Neuron (in vitro differentiated cells): Measurements from ENCODE around the gene GPC5.
A peak's percentile ranks its signal among the peaks of the same experiment; 100 is the strongest.

Source experiments
- H2AFZ ChIP-seq: one replicate; pipeline ENCODE4 v1.6.1; 2013; ENCODE audit warnings: low read depth, mild to moderate bottlenecking, inconsistent platforms, low read length, moderate library complexity
- H3K27me3 ChIP-seq: one replicate; pipeline ENCODE4 v1.6.1; 2013; ENCODE audit warnings: low read length; ENCODE audit not compliant: insufficient read depth
- H3K36me3 ChIP-seq: one replicate; pipeline ENCODE4 v1.6.1; 2013; ENCODE audit warnings: low read length; ENCODE audit not compliant: insufficient read depth
- H3K4me1 ChIP-seq: one replicate; pipeline ENCODE4 v1.6.1; 2013; ENCODE audit warnings: low read length; ENCODE audit not compliant: insufficient read depth
- H3K4me3 ChIP-seq: 2 replicates; pipeline ENCODE4 v1.5.1; 2013; ENCODE audit warnings: mild to moderate bottlenecking, low read length, moderate library complexity
- H3K9me3 ChIP-seq: one replicate; pipeline ENCODE4 v1.6.1; 2013; ENCODE audit warnings: low read length

GPC5 gene

DNA sequence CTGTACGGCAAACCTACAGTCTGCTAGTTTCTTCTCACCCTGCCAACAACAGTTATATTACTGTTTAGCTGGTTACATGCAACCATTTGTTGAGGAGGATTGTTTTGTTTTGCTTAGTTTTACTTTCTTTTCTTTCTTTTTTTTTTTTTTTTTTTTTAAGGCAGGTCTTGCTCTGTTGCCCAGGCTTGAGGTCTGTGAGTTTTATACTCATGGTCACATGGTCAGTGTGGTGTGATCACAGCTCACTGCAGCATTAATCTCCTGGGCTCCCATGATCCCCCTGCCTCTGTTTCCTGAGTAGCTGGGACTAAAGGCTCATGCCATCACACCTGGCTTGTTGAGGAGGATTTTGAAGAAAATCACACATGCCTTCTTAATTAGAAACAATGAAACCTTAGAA, 505.6 kb downstream of the GPC5 start:
- H3K36me3 ChIP-seq: no peaks in the 10 kb centered on the region
- no peaks in the 10 kb centered on the region for H3K27me3 ChIP-seq
- no peaks in the 10 kb centered on the region for H3K9me3 ChIP-seq
- no peaks in the 10 kb centered on the region for H3K4me1 ChIP-seq
- no peak overlapping the region for H3K4me3 ChIP-seq
- H2AFZ ChIP-seq: no peak overlapping the region

GRCh38 chr13:91904597-91904996, 506.2 kb downstream of the GPC5 start:
- H2AFZ ChIP-seq: no peak overlapping the region
- no peaks in the 10 kb centered on the region for H3K9me3 ChIP-seq
- H3K27me3 ChIP-seq: no peaks in the 10 kb centered on the region
- H3K4me3 ChIP-seq: no peak overlapping the region
- no peaks in the 10 kb centered on the region for H3K4me1 ChIP-seq
- H3K36me3 ChIP-seq: no peaks in the 10 kb centered on the region

DNA sequence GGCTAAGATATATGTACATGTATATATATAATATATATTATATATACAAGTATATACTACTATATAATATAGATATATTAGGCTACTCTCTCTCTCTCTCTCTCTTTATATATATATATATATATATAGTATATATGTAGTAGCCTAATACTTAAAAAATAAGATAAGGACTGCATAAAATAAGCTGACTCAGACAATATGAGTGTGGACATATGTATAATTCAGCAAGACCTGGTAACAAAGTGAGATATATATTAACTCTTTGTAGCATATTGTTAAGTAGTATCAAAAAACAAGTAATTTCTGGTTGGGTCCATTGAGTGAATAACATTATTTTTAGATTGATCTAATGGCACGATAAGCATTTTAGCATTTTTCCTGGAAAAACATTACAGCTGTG, 509.0 kb downstream of the GPC5 start:
- Histone ChIP-seq H2AFZ (no peak overlapping the region), H3K9me3 (no peaks in the 10 kb centered on the region), H3K4me3 (no peak overlapping the region), H3K36me3 (no peaks in the 10 kb centered on the region), H3K27me3 (no peaks in the 10 kb centered on the region), H3K4me1 (no peaks in the 10 kb centered on the region)

DNA sequence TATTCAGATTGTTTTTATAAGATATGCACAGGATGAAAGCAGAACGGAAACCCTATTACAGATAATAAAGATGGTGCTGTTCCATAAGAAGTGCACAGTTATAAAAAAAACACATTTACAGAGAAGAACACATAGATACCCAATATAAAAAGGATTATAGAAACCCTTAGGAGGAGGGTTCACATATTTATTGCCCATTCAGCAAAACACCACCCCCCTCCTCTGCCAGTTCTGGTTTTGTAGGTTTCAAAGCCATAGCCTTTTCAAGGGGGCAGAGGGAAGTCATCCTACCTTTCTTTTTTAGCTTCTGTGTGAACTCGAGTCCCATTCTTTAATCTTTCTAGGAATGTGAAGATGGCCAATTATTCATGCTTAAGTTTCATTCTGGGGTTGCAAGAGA, 511.2 kb downstream of the GPC5 start:
- no peaks in the 10 kb centered on the region for H3K27me3 ChIP-seq
- H3K36me3 ChIP-seq: no peaks in the 10 kb centered on the region

GRCh38 chr13:91922969-91923592, 524.7 kb downstream of the GPC5 start:
- Histone ChIP-seq H2AFZ (no peak overlapping the region), H3K4me3 (no peak overlapping the region), H3K36me3 (no peaks in the 10 kb centered on the region), H3K9me3 (no peaks in the 10 kb centered on the region), H3K27me3 (no peaks in the 10 kb centered on the region), H3K4me1 (no peaks in the 10 kb centered on the region)

More for the DNA sequence above, 511.2 kb downstream of the GPC5 start:
- Histone ChIP-seq H2AFZ (no peak overlapping the region), H3K9me3 (no peaks in the 10 kb centered on the region), H3K4me1 (peaks cover 5% of the 10 kb centered on the region), H3K4me3 (no peak overlapping the region)

- Histone ChIP-seq H3K4me3 (no peak overlapping the region), H2AFZ (no peak overlapping the region), H3K27me3 (no peaks in the 10 kb centered on the region), H3K36me3 (no peaks in the 10 kb centered on the region), H3K9me3 (no peaks in the 10 kb centered on the region), H3K4me1 (peaks cover 5% of the 10 kb centered on the region)
These were observed 532.3 kb downstream of the GPC5 start for GRCh38 chr13:91930687-91931086.

DNA sequence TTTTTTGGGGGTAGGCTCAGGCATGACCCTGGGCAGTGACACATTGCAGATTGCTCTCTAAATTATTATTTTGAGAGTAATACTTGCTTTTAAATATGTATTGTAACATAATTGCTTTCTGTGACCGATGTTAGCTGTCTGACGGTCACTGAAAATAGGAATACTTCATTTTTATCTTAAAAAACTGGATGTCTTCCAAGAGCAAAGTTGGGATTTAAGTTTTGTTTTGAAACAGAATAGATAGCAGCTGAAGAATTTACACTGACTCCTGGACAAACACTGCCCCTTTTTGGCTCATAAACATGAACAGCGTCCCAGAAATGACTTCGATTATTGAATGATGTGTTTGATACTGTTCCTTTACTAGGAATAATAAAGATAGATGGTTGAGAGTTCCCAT, 535.9 kb downstream of the GPC5 start:
- Histone ChIP-seq H3K36me3 (no peaks in the 10 kb centered on the region), H3K4me3 (no peak overlapping the region), H2AFZ (no peak overlapping the region), H3K27me3 (no peaks in the 10 kb centered on the region), H3K9me3 (no peaks in the 10 kb centered on the region), H3K4me1 (peaks cover 5% of the 10 kb centered on the region)

GRCh38 chr13:91946498-91947070, 548.2 kb downstream of the GPC5 start:
- H3K27me3 ChIP-seq: no peaks in the 10 kb centered on the region
- H3K36me3 ChIP-seq: no peaks in the 10 kb centered on the region
- H3K4me3 ChIP-seq: no peak overlapping the region
- H3K4me1 ChIP-seq: no peaks in the 10 kb centered on the region
- no peaks in the 10 kb centered on the region for H3K9me3 ChIP-seq
- H2AFZ ChIP-seq: no peak overlapping the region

DNA sequence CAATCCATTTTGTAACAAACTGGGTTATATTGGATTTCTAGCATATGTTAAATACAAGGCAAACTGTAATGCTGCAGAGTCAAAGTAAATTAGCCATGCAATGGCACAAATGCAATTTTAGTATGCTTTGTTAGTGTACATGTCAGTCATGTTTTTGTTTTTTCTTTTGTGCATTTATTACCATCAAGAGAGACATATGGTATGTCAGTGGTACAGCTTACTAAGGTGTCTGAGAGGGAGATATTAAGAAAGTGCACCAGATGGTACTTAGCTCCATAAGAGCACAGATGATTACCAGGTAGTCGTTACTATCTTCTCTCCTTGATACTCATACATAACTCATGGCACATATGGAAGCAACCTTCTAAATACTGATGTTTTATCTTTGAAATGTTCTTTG, 550.3 kb downstream of the GPC5 start:
- no peaks in the 10 kb centered on the region for H3K27me3 ChIP-seq
- H3K4me3 ChIP-seq: no peak overlapping the region
- no peaks in the 10 kb centered on the region for H3K4me1 ChIP-seq
- H3K36me3 ChIP-seq: no peaks in the 10 kb centered on the region
- no peak overlapping the region for H2AFZ ChIP-seq
- H3K9me3 ChIP-seq: no peaks in the 10 kb centered on the region

DNA sequence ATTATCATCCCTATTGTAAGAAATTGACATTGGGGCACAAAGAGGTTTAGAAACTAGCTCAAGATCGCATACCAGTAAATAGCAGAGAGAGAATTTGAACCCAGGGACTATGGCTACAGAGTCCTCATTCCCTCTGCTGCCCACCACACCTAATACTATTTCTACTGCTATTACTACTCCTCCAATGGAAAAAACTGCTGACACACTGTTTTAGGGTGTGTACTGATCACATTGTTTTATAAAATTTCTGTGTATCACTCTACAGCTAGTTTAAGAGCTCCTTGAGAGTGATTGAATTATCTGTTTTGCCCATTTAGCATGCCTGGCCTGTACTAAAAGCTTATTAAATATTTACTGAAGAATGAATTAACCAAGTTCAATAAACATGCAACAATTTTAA, 552.4 kb downstream of the GPC5 start:
- Histone ChIP-seq H3K36me3 (no peaks in the 10 kb centered on the region), H3K9me3 (no peaks in the 10 kb centered on the region), H3K4me3 (no peak overlapping the region), H2AFZ (no peak overlapping the region), H3K27me3 (no peaks in the 10 kb centered on the region), H3K4me1 (peaks cover 8% of the 10 kb centered on the region)

DNA sequence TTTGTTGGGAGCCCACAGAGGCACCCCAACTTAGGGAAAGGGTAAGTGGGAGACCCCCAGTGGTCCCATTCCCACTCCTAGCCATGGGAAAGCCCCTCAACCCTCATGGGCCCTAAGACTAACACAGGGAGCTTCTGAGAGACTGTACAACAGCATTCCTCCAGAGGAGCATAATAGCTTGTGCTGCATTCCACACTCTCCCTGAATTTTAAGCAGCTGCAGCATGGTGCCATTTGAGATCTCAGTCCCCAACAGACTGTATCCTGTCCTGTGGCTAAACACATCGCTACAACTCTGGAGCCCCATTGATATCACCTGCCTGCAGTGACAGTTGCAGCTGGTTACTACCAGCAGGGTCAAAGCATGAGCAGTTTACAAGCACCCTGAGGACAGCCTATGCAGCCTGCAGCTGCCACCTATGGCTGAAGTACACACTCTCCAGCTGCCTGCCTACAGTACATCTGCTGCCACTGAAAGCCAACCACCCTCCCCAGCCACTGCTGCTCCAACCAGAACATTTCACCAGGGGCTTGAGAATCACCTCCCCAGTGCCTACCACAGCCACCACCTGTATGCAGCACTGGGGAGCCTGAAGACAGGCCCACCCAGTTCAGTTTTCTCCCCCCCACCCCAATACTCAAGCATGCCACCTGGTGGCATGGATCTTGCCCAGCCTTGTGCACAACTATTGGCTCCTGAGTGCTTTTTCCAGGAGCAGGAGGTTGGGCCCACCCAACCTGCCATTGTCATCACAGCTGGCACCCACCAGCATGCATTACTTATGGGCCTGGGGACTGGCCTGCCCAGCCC, 557.3 kb downstream of the GPC5 start:
- Histone ChIP-seq H2AFZ (peak overlapping the region; percentile 19), H3K36me3 (no peaks in the 10 kb centered on the region), H3K9me3 (no peaks in the 10 kb centered on the region), H3K27me3 (no peaks in the 10 kb centered on the region), H3K4me1 (peaks cover 8% of the 10 kb centered on the region), H3K4me3 (no peak overlapping the region)

DNA sequence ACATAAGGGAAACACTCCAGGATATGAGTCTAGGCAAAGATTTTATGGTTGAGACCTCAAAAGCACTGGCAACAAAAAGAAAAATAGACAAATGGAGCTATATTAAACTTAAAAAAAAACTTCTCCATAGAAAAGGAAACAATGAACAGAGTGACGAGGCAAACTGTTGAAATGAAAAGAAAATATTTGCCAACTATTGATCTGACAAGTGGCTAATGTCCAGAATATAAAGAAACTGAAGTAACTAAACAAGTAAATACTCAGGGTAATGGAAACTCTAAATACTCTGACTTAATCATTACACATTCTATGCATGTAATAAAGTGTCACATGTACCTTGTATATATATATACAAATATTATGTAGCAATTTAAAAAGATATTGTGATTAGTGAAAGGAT, 562.5 kb downstream of the GPC5 start:
- no peaks in the 10 kb centered on the region for H3K4me1 ChIP-seq
- no peaks in the 10 kb centered on the region for H3K27me3 ChIP-seq
- no peaks in the 10 kb centered on the region for H3K36me3 ChIP-seq
- H2AFZ ChIP-seq: no peak overlapping the region
- no peak overlapping the region for H3K4me3 ChIP-seq
- no peaks in the 10 kb centered on the region for H3K9me3 ChIP-seq

GRCh38 chr13:91962946-91963345, 564.5 kb downstream of the GPC5 start:
- H2AFZ ChIP-seq: no peak overlapping the region
- H3K4me3 ChIP-seq: no peak overlapping the region
- no peaks in the 10 kb centered on the region for H3K36me3 ChIP-seq
- H3K9me3 ChIP-seq: no peaks in the 10 kb centered on the region
- H3K27me3 ChIP-seq: no peaks in the 10 kb centered on the region
- no peaks in the 10 kb centered on the region for H3K4me1 ChIP-seq
